Stimulated activated CD8-positive, alpha-beta memory T cell treated with anti-CD3 and anti-CD28 coated beads, Interleukin-12 subunit alpha, Interleukin-12 subunit beta, amount 100 ng/mL, for 24 hours (primary cell): ENCODE results near the gene CAMSAP2.
"Not testable (repeated sequence)": the region's sequence is repeated elsewhere in the genome, so short reads cannot be mapped to it uniquely, and the experiment has no call there.

ENCODE experiments used
- DNase-seq: peaks from one replicate; pipeline ENCODE4 v3.0.0-alpha.2; 2020; ENCODE audit errors: extremely low read depth

Gene CAMSAP2

GRCh38 chr1:200784576-200784975 is 45.9 kb downstream of the CAMSAP2 start:
- no peak for DNase-seq

- no peak for DNase-seq
Measured at GRCh38 chr1:200786788-200787187, 48.1 kb downstream of the CAMSAP2 start.

- DNase-seq = no peak
Measured at GRCh38 chr1:200787896-200788387, 49.2 kb downstream of the CAMSAP2 start.

GRCh38 chr1:200791012-200791411 is 52.3 kb downstream of the CAMSAP2 start:
- not testable (repeated sequence) for DNase-seq

GRCh38 chr1:200793677-200794076 is 55.0 kb downstream of the CAMSAP2 start:
- no peak for DNase-seq

GRCh38 chr1:200794506-200795065 is 55.9 kb downstream of the CAMSAP2 start:
- no peak for DNase-seq

- no peak for DNase-seq
Measured at GRCh38 chr1:200795156-200795555, 56.5 kb downstream of the CAMSAP2 start.

- DNase-seq = no peak
Measured at GRCh38 chr1:200802042-200802441, 63.3 kb downstream of the CAMSAP2 start.

GRCh38 chr1:200802865-200803512 is 64.3 kb downstream of the CAMSAP2 start:
- DNase-seq = peak; percentile 20

GRCh38 chr1:200805719-200806118 is 67.0 kb downstream of the CAMSAP2 start:
- DNase-seq = no peak

GRCh38 chr1:200808846-200809245 is 70.2 kb downstream of the CAMSAP2 start:
- no peak for DNase-seq

- DNase-seq = no peak
Measured at GRCh38 chr1:200811704-200812103, 73.0 kb downstream of the CAMSAP2 start.

- DNase-seq = not testable (repeated sequence)
Measured at GRCh38 chr1:200816624-200817224, 78.0 kb downstream of the CAMSAP2 start.

GRCh38 chr1:200818248-200818647 is 79.6 kb downstream of the CAMSAP2 start:
- no peak for DNase-seq

GRCh38 chr1:200819726-200820125 is 81.0 kb downstream of the CAMSAP2 start:
- DNase-seq = no peak

GRCh38 chr1:200831091-200831490 is 92.4 kb downstream of the CAMSAP2 start:
- DNase-seq = no peak

- DNase-seq = no peak
Measured at GRCh38 chr1:200834383-200834782, 95.7 kb downstream of the CAMSAP2 start.

- no peak for DNase-seq
Measured at GRCh38 chr1:200836213-200836612, 97.5 kb downstream of the CAMSAP2 start.

- DNase-seq = no peak
Measured at GRCh38 chr1:200837931-200838571, 99.4 kb downstream of the CAMSAP2 start.

- DNase-seq = no peak
Measured at GRCh38 chr1:200838676-200839445, 100.2 kb downstream of the CAMSAP2 start.

- DNase-seq = no peak
Measured at GRCh38 chr1:200845360-200845759, 106.7 kb downstream of the CAMSAP2 start.

GRCh38 chr1:200846398-200846797 is 107.7 kb downstream of the CAMSAP2 start:
- DNase-seq = no peak
